ENCODE data around the gene KARS1. TPM values are rescaled to one million over a fixed set of nuclear protein-coding genes. Genes with fewer than 3 reads are reported as not detected.

The KARS1 gene
- total RNA-seq, 1 experiment from 2014 or later: 181 TPM

DNA sequence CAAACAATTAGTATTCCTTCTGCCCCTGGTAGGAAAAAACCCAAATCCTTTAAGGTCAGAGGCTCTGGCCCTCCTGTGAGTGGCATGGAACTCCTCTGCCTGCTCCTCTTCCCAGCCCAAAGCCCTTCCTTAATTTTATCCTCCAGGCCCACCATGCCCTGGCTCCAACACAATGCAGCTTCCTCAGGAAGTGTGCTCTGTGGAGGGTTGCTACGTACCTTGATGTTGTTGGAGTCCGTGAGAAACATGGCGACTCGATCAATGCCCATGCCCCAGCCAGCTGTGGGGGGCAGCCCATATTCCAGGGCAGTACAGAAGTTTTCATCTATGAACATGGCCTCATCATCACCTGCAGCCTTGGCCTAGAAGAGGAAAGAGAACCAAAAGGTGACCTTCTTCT, 19.1 kb downstream of the KARS1 start:
- no peaks in the 10 kb centered on the region for H3K9me3 ChIP-seq (ENCODE audit: control insufficient read depth, low read depth, low read length)
- H3K9me3 Mint-ChIP-seq: no peaks in the 10 kb centered on the region
- no peak overlapping the region for H2BK15ac ChIP-seq (ENCODE audit: low read depth, low read length)
- no peaks in the 10 kb centered on the region for H3K79me2 ChIP-seq (ENCODE audit: insufficient read depth, low read length)
- no peak overlapping the region for H4K91ac ChIP-seq (ENCODE audit: insufficient read length, low read depth, low read length)
- peaks cover 1% of the 10 kb centered on the region; the same call in 1 of the 2 replicates for H3K27me3 Mint-ChIP-seq (ENCODE audit: low read depth)
- no peak overlapping the region for H2BK12ac ChIP-seq (ENCODE audit: insufficient read length, low read depth, low read length)
- H4K8ac ChIP-seq (replicated peaks; ENCODE audit: insufficient read length, low read depth, low read length): no peak overlapping the region
- no peak overlapping the region for H2BK5ac ChIP-seq (ENCODE audit: insufficient read length, low read length)
- no peak overlapping the region for H3K18ac ChIP-seq (ENCODE audit: insufficient read length, low read depth, low read length)
- H3T11ph ChIP-seq (ENCODE audit: low read length): no peak overlapping the region
- H3K4me1 ChIP-seq (ENCODE audit: insufficient read depth, low read length): no peaks in the 10 kb centered on the region
- no peak overlapping the region for H2AK5ac ChIP-seq (ENCODE audit: insufficient read length, low read length)
- H3K36me3 Mint-ChIP-seq (ENCODE audit: insufficient read depth in 1 of 3, low read depth in 3 of 3): peaks cover 46 to 80% (median 72%) of the 10 kb centered on the region in 3 experiments
- H3K14ac ChIP-seq (ENCODE audit: insufficient read depth, low read length): no peak overlapping the region
- TF ChIP-seq, protein P1, sequence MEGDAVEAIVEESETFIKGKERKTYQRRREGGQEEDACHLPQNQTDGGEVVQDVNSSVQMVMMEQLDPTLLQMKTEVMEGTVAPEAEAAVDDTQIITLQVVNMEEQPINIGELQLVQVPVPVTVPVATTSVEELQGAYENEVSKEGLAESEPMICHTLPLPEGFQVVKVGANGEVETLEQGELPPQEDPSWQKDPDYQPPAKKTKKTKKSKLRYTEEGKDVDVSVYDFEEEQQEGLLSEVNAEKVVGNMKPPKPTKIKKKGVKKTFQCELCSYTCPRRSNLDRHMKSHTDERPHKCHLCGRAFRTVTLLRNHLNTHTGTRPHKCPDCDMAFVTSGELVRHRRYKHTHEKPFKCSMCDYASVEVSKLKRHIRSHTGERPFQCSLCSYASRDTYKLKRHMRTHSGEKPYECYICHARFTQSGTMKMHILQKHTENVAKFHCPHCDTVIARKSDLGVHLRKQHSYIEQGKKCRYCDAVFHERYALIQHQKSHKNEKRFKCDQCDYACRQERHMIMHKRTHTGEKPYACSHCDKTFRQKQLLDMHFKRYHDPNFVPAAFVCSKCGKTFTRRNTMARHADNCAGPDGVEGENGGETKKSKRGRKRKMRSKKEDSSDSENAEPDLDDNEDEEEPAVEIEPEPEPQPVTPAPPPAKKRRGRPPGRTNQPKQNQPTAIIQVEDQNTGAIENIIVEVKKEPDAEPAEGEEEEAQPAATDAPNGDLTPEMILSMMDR (conservative IDR thresholded peaks at IDR 0.05): no peak
- no peaks in the 10 kb centered on the region for H3K23me2 ChIP-seq (ENCODE audit: insufficient read length, low read depth, low read length, poor library complexity, severe bottlenecking)
- no peak overlapping the region for H2BK20ac ChIP-seq (ENCODE audit: low read depth, low read length, poor library complexity, severe bottlenecking)
- no peak overlapping the region for H3K23ac ChIP-seq (ENCODE audit: insufficient read length, low read depth, low read length)
- no peak overlapping the region for H3K4ac ChIP-seq (ENCODE audit: low read depth, low read length)
- H3K4me1 Mint-ChIP-seq: no peaks in the 10 kb centered on the region
- H3K9ac ChIP-seq (ENCODE audit: extremely low read depth, insufficient read length, low read length): no peak overlapping the region
- H2BK120ac ChIP-seq (ENCODE audit: low read depth, low read length, poor library complexity, severe bottlenecking): no peak overlapping the region
- H3K27me3 ChIP-seq (ENCODE audit: insufficient read depth, low read length): no peaks in the 10 kb centered on the region
- H3K4me3 Mint-ChIP-seq: no peak overlapping the region
- no peak for DNase-seq
- no peak overlapping the region; a peak in 1 of 7 replicates for H3K27ac Mint-ChIP-seq
- no peak overlapping the region for H2AFZ ChIP-seq (ENCODE audit: low read length)
- H4K5ac ChIP-seq (ENCODE audit: insufficient read length, low read depth, low read length): no peak overlapping the region
- H3K27ac ChIP-seq (ENCODE audit: insufficient read length, low read depth, low read length): no peak overlapping the region
- WGBS (ENCODE audit: extremely low coverage, insufficient read length, low lambda C conversion rate): no CpG with 5 or more reads among the region's 4 CpGs
- no peak overlapping the region for H3K4me2 ChIP-seq (ENCODE audit: insufficient read depth, insufficient read length, low read length)
- no peaks in the 10 kb centered on the region for H3K79me1 ChIP-seq (ENCODE audit: insufficient read depth, low read depth, low read length, poor library complexity, severe bottlenecking)
- H4K20me1 ChIP-seq (ENCODE audit: control insufficient read depth, insufficient read depth, insufficient read length): no peaks in the 10 kb centered on the region
- H3K56ac ChIP-seq (ENCODE audit: insufficient read length, low read depth, low read length): no peak overlapping the region

All from H9 (cell line).